Measurements from ENCODE around the gene PIK3R5.
"Not testable (repeated sequence)": the region's sequence is repeated elsewhere in the genome, so short reads cannot be mapped to it uniquely, and the experiment has no call there.

PIK3R5 gene

DNA sequence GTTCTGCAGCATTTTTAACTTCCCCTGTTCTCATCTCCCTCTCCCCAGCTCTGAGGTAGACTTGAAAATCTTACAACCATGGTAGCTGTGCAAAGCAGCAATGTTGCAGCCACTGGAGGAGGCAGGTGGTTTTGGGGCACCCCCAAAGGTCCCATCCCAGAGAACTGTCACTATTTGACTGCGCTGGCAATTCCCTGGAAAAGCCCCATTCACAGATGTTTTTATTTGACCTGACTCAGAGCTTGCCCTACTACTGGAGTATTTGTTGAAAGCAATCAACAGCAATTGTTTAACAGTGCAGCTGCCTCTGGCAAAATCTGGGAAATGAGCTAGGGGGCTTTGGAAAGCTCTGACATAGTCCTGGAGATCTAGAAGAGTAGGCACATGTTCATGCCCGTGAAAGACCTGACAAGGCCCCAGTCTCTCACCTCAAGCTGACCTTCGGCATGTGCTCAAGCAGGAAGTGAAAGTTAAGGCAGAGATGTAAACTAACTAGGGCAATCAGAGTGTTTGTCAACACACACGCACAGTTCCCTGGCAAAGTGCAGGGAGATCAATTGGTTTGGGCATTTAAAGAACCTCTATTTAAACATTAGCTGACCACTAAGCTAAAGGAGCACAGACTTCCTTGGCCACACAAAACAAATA lies 19.7 kb upstream of the PIK3R5 start:
- no peak for DNase-seq (ENCODE audit: low spot score)

DNA sequence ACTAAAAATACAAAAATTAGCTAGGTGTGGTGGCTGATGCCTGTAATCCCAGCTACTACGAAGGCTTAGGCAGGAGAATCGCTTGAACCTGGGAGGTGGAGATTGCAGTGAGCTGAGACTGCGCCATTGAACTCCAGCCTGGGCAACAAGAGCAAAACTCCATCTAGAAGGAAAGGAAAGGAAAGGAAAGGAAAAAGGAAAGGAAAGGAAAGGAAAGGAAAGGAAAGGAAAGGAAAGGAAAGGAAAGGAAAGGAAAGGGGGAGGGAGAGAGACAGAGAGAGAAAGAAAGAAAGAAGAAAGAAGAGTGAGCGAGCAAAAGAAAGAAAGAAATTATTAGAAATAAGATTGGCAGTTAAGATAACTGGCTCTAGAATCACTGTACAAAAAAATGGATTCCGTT lies 18.7 kb upstream of the PIK3R5 start:
- not testable (repeated sequence) for DNase-seq (ENCODE audit: low spot score)

GRCh38 chr17:8981443-8981842 lies 15.9 kb upstream of the PIK3R5 start:
- no peak for DNase-seq (ENCODE audit: low spot score)

DNA sequence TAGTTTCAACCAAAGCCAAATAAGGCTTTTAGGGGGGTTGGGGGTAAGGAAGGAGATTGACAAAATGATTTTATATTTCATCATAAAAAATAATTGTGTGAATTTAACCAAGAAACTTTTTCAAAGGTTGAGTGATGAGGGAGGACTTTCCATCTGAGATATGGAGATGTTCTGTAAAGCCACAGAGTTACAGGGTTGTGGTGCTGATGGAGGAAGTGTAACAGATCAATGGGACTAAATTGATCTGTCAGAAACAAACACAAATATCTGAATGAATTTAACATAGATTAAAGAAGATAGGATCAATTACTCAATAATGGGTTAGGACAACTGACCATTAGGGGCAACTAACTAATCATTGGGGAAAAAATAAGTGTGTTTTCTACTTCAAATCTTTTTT lies 14.2 kb upstream of the PIK3R5 start:
- DNase-seq (ENCODE audit: low spot score), result no peak

- no peak for DNase-seq (ENCODE audit: low spot score)
These were observed 11.1 kb upstream of the PIK3R5 start for GRCh38 chr17:8976638-8977037.

DNA sequence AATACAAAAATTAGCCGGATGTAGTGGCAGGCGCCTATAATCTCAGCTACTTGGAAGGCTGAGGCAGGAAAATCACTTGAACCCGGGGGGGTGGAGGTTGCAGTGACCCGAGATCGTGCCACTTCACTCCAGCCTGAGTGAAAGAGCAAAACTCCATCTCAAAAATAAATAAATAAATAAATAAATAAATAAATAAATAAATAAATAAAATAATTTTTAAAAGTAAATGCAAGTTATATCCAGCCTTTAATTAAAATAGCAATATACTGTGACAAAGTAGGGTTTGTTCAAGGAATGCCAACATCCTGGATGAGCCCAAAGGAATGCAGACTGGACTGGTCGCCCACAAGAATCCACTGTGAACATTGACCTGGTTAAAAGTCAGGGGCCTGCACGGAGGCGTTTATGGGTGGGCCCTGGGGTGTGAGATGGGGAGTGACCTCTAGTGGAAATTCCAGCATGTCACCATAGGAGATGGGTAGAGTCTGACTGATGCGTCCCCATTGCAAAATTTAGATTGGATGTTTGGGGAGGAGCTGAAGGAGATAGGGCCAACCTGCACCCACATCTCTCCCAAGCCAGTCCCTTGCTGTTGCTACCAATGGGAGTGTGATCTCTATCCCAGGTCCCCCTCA lies 9.7 kb upstream of the PIK3R5 start:
- no peak for DNase-seq (ENCODE audit: low spot score)

GRCh38 chr17:8969901-8970300 lies 4.4 kb upstream of the PIK3R5 start:
- no peak for DNase-seq (ENCODE audit: low spot score)

GRCh38 chr17:8968503-8968902 lies 3.0 kb upstream of the PIK3R5 start:
- no peak for DNase-seq (ENCODE audit: low spot score)

- DNase-seq (ENCODE audit: low spot score), result no peak
These were observed 2.4 kb upstream of the PIK3R5 start for GRCh38 chr17:8967861-8968260.

- no peak for DNase-seq (ENCODE audit: low spot score)
These were observed 1.4 kb upstream of the PIK3R5 start for GRCh38 chr17:8966926-8967325.

DNA sequence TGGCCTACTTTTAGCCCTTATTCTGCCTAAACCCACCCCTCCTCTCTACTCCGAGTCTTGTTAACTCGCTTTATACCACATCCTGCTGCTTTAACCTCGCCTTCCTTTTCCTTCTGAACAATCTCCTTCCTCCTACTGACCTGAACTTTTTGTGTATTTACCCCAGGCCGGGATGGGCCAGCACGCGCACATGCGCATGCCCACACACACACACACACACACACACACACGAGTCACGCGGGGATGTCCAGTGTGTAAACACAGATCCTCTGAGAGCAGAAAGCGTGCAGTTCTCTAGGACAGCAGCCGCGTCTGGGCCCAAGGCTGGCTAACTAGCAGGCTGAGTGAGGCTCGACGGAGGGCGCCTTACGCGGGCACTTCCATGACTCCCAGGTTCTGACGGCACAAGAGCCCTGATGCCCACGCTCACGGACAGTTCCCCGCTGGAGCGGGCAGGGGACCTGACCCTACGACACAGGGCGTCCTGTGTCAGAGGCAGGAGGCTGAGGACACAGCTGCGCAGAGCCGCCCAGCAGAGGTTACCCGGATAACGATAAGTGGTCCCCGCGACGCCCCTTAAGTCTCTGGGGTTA lies 610 bp downstream of the PIK3R5 start:
- DNase-seq (ENCODE audit: low spot score), result no peak

DNA sequence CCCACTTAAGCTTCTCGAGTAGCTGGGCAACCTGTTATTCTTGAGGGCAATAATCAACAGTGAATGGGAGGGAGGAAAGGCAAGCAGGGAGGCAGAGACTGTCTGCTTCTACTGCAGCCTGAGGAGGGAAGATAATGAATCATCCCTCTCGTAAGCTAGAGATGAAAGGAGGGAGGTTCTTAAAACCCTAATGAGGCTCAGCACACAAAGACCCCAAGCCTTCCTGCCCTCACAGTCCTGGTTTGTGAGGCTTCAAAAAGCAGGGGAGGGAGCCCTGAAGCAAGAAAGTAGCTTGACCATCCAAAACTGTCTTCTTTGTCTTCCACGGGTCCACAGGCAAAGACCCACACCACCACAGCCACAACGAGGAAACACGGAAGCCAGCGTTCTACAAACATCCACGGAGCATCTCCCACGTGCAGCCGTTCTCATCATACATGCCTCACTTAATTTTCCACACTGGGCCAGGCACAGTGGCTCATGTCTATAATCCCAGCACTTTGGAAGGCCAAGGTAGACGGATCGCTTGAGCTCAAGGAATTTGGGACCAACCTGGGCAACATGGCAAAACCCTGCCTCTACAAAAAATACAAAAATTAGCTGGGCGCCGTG lies 1.8 kb downstream of the PIK3R5 start:
- DNase-seq (ENCODE audit: low spot score), result no peak

GRCh38 chr17:8963014-8963413 lies 2.5 kb downstream of the PIK3R5 start:
- no peak for DNase-seq (ENCODE audit: low spot score)

DNA sequence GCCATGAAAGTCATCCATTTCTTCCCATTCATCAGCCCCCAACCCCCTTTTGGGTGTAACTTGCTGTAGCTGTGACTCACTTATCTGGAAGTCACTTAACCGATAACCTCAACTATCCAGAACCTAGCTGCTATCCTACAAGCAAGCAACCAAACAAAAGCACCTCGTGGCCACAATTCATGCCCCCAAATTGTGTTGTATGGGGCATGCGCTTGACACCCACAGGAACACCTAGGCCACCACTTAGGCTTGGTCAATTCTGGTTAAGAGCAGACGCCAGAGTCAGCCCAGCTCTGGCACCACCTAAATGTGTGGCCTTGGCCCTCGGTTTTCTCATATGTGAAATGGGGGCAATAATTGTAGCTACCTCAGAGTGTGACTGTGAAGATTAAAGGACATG lies 3.7 kb downstream of the PIK3R5 start:
- no peak for DNase-seq (ENCODE audit: low spot score)

DNA sequence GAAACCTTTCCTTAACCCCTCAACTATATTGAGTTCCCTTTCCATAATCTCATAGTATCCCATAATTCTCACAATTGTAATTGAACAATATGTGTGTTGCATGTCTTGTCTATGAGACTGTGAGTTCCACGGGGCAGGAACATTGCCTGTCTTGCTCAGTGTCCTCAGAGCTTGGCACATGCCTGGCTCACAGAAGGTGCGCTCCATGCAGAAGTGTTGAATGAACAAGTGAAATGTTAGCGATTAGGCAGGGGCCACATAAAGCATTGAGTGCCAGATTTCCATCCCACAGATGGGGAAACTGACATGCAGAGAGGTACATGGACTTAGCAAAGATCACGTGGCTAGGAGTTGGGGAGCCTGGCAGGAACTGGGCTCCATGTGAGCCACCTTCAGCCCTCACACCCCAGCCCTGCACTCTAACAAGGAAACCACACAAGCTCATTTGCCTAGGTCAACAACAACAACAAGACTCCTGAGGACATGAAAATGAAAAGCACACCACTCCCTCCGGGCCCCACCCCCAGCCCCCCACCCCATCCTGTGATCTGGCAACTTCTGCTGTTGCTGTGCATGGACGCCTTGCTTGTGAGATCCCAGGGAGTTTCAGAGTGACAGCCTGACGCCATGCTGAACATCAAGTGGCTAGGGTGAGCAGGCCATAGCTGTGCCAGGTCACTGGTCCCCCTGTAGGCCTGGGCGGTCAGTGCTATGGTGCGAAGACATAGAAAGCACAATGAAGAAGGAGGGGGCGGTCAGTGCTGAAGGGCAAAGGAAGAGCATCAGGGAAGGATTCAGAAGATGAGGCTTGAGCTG lies 5.0 kb downstream of the PIK3R5 start:
- no peak for DNase-seq (ENCODE audit: low spot score)

GRCh38 chr17:8959312-8959918 lies 6.1 kb downstream of the PIK3R5 start:
- DNase-seq (ENCODE audit: low spot score), result no peak

DNA sequence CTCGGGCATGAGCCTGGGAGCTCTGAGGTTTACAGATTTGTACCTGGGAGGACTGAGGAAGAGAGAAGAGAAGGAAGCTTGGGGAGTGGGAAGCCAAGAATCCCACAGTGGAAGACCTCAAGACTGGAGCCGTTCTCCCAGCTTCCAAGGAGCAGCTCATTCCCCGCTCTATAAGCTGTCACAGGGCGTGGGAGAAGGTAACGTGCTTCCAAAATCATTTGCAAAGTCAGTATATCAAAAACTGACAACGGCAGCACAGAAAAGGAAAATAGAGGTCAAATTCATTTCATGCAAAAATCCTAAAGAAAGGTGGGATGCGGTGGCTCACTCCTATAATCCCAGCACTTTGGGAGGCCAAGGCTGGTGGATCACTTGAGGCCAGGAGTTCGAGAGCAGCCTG lies 7.8 kb downstream of the PIK3R5 start:
- DNase-seq (ENCODE audit: low spot score), result no peak

- DNase-seq (ENCODE audit: low spot score), result peak; percentile 84
These were observed 9.0 kb downstream of the PIK3R5 start for GRCh38 chr17:8956465-8956902.

- no peak for DNase-seq (ENCODE audit: low spot score)
These were observed 10.2 kb downstream of the PIK3R5 start for GRCh38 chr17:8955021-8955959.

GRCh38 chr17:8954339-8954738 lies 11.2 kb downstream of the PIK3R5 start:
- DNase-seq (ENCODE audit: low spot score), result peak; percentile 69
